Mesenchymal stem cell (in vitro differentiated cells and primary cell): ENCODE data around the gene CHMP1A.

ENCODE experiments used
- DNase-seq: peaks from one replicate; pipeline ENCODE4 v3.0.0-alpha.2; 2013
- H2AFZ ChIP-seq: one replicate; pipeline ENCODE4 v1.6.1; 2013; ENCODE audit warnings: low read depth, mild to moderate bottlenecking, control low read depth, inconsistent platforms, low read length, moderate library complexity
- H2AK5ac ChIP-seq: 2 replicates; pipeline ENCODE4 v1.6.1; 2013; ENCODE audit warnings: low read length, moderate library complexity, mild to moderate bottlenecking, inconsistent platforms; ENCODE audit not compliant: severe bottlenecking
- H2BK120ac ChIP-seq: one replicate; pipeline ENCODE4 v1.6.1; 2013; ENCODE audit warnings: low read depth, mild to moderate bottlenecking, inconsistent platforms, low read length, moderate library complexity
- H2BK12ac ChIP-seq, 2 experiments: one replicate each; pipeline ENCODE4 v1.6.1; 2013; ENCODE audit warnings: inconsistent platforms in 2 of 2, low read length in 2 of 2, mild to moderate bottlenecking in 2 of 2, moderate library complexity in 2 of 2, control low read depth in 1 of 2
- H2BK15ac ChIP-seq: one replicate; pipeline ENCODE4 v1.6.1; 2013; ENCODE audit warnings: mild to moderate bottlenecking, low read depth, inconsistent platforms; ENCODE audit not compliant: poor library complexity, severe bottlenecking
- H2BK5ac ChIP-seq: 2 replicates; pipeline ENCODE4 v1.6.1; 2013; ENCODE audit warnings: low read depth, mild to moderate bottlenecking, low read length, control low read depth, inconsistent platforms; ENCODE audit not compliant: poor library complexity, severe bottlenecking
- H3K14ac ChIP-seq, 2 experiments: one replicate each; pipeline ENCODE4 v1.6.1; 2013; ENCODE audit warnings: inconsistent platforms in 2 of 2, low read length in 2 of 2, control low read depth in 1 of 2, mild to moderate bottlenecking in 1 of 2, moderate library complexity in 1 of 2
- H3K18ac ChIP-seq, 2 experiments: one replicate each; pipeline ENCODE4 v1.6.1; 2013; ENCODE audit warnings: inconsistent platforms in 2 of 2, low read length in 2 of 2, control low read depth in 1 of 2, low read depth in 1 of 2, mild to moderate bottlenecking in 1 of 2
- H3K23ac ChIP-seq, 2 experiments: one replicate each; pipeline ENCODE4 v1.6.1; 2013; ENCODE audit warnings: inconsistent platforms in 2 of 2, low read length in 2 of 2, mild to moderate bottlenecking in 2 of 2, moderate library complexity in 2 of 2, control low read depth in 1 of 2
- H3K27ac ChIP-seq: 2 replicates; pipeline ENCODE4 v1.5.1; 2013; ENCODE audit warnings: mild to moderate bottlenecking, moderate library complexity, low read length, control low read depth, inconsistent platforms; ENCODE audit not compliant: poor library complexity, severe bottlenecking
- H3K27me3 ChIP-seq, 2 experiments: 2 replicates each; pipeline versions ENCODE4 v1.6.1 to v1.7.0; 2013; ENCODE audit warnings: low read length in 2 of 2, mild to moderate bottlenecking in 2 of 2, moderate library complexity in 2 of 2, control low read depth in 1 of 2, inconsistent platforms in 1 of 2; ENCODE audit not compliant: control insufficient read depth in 1 of 2, insufficient read depth in 1 of 2
- H3K36me3 ChIP-seq, 2 experiments: 2 replicates each; pipeline versions ENCODE4 v1.6.1 to v1.7.0; 2013; ENCODE audit warnings: low read length in 2 of 2, control low read depth in 1 of 2, inconsistent platforms in 1 of 2, low read depth in 1 of 2, mild to moderate bottlenecking in 1 of 2; ENCODE audit not compliant: insufficient read depth in 2 of 2, control insufficient read depth in 1 of 2
- H3K4ac ChIP-seq, 2 experiments: one replicate each; pipeline ENCODE4 v1.6.1; 2013; ENCODE audit warnings: inconsistent platforms in 2 of 2, low read length in 2 of 2, mild to moderate bottlenecking in 2 of 2, moderate library complexity in 2 of 2, control low read depth in 1 of 2, low read depth in 1 of 2
- H3K4me1 ChIP-seq: 2 replicates; pipeline ENCODE4 v1.6.1; 2013; ENCODE audit warnings: low read depth, low read length, control low read depth; ENCODE audit not compliant: control insufficient read depth, insufficient read depth
- H3K4me2 ChIP-seq: 2 replicates; pipeline ENCODE4 v1.6.1; 2013; ENCODE audit warnings: low read length, mild to moderate bottlenecking, inconsistent platforms; ENCODE audit not compliant: poor library complexity, severe bottlenecking
- H3K4me3 ChIP-seq, 2 experiments: 2 replicates each; pipeline versions ENCODE4 v1.5.1 to v1.7.0; 2013; ENCODE audit warnings: low read length in 2 of 2, mild to moderate bottlenecking in 2 of 2, control low read depth in 1 of 2, low read depth in 1 of 2; ENCODE audit not compliant: insufficient read depth in 1 of 2
- H3K79me1 ChIP-seq: replicated peaks from 2 replicates; pipeline ENCODE4 v1.6.1; 2013; ENCODE audit warnings: mild to moderate bottlenecking, control low read depth, low read length, inconsistent platforms; ENCODE audit not compliant: poor library complexity, severe bottlenecking
- H3K9ac ChIP-seq: 2 replicates; pipeline ENCODE4 v1.7.0; 2013; ENCODE audit warnings: mild to moderate bottlenecking, low read length, moderate library complexity
- H3K9me3 ChIP-seq: 2 replicates; pipeline ENCODE4 v1.7.0; 2013; ENCODE audit warnings: mild to moderate bottlenecking, low read length; ENCODE audit not compliant: control insufficient read depth
- H4K8ac ChIP-seq: one replicate; pipeline ENCODE4 v1.6.1; 2013; ENCODE audit warnings: inconsistent platforms, mild to moderate bottlenecking, low read length, moderate library complexity
- H4K91ac ChIP-seq: one replicate; pipeline ENCODE4 v1.6.1; 2013; ENCODE audit warnings: mild to moderate bottlenecking, low read length, inconsistent platforms
- WGBS: methylation state at CpG from one replicate; pipeline ENCODE4 v1.1.7; 2013; ENCODE audit warnings: mixed read lengths; 5-methylcytosine and 5-hydroxymethylcytosine counted together

CHMP1A gene

GRCh38 chr16:89646270-89646669, 11.2 kb downstream of the CHMP1A start:
- no peak overlapping the region for H3K14ac ChIP-seq
- H3K36me3 ChIP-seq: peaks cover 35 to 70% of the 10 kb centered on the region in 2 experiments
- no peak overlapping the region for H2BK12ac ChIP-seq
- H4K8ac ChIP-seq: no peak overlapping the region
- H3K4me2 ChIP-seq: no peak overlapping the region
- H3K27ac ChIP-seq: no peak overlapping the region
- no peak overlapping the region for H2BK120ac ChIP-seq
- H3K23ac ChIP-seq: no peak overlapping the region
- DNase-seq: no peak
- H4K91ac ChIP-seq: no peak overlapping the region
- H2AFZ ChIP-seq: no peak overlapping the region
- no peak overlapping the region for H2AK5ac ChIP-seq
- no peak overlapping the region for H3K4ac ChIP-seq
- peaks cover 4% of the 10 kb centered on the region for H3K4me1 ChIP-seq
- H3K27me3 ChIP-seq: peaks cover 0 to 2% of the 10 kb centered on the region in 2 experiments
- H2BK15ac ChIP-seq: no peak overlapping the region
- no peak overlapping the region for H3K4me3 ChIP-seq
- H3K79me1 ChIP-seq: peaks cover 12% of the 10 kb centered on the region
- no peak overlapping the region for H3K9ac ChIP-seq
- H3K18ac ChIP-seq: no peak overlapping the region
- no peaks in the 10 kb centered on the region for H3K9me3 ChIP-seq
- no peak overlapping the region for H2BK5ac ChIP-seq
- 98% methylated on average over 22 of the region's 22 CpGs for WGBS

DNA sequence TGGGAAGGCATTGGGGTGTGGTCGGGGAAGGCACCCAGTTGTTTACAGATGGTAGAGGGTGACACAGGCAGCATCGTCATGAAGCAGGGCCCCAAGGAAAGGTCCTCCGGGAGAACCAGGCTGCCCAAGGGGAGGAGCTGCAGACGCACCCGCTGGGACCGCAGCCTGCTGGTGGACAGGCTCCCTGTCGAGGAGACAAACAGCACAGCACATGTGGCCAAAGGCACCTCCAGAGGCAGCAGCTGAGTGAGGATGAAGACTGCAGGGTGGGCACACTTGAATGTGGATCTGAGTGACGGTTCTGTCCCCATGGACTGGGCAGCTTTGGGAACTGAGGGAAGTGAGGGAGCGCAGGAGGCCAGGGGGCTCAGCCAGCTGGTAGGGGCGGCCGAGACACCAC, 12.4 kb downstream of the CHMP1A start:
- Histone ChIP-seq H3K79me1 (peaks cover 12% of the 10 kb centered on the region), H4K8ac (no peak overlapping the region), H3K4me3 (no peak overlapping the region), H4K91ac (no peak overlapping the region), H2BK15ac (no peak overlapping the region), H2BK5ac (no peak overlapping the region), H2BK120ac (no peak overlapping the region), H3K9ac (no peak overlapping the region), H3K4me2 (no peak overlapping the region), H3K9me3 (no peaks in the 10 kb centered on the region), H2AK5ac (no peak overlapping the region), H2BK12ac (no peak overlapping the region), H2AFZ (no peak overlapping the region), H3K18ac (no peak overlapping the region), H3K14ac (no peak overlapping the region), H3K4me1 (peaks cover 4% of the 10 kb centered on the region), H3K27me3 (peaks cover 0 to 2% of the 10 kb centered on the region in 2 experiments), H3K27ac (no peak overlapping the region), H3K4ac (no peak overlapping the region), H3K23ac (no peak overlapping the region), H3K36me3 (peaks cover 34 to 59% of the 10 kb centered on the region in 2 experiments)
- DNase-seq: no peak
- 95% methylated on average over 11 of the region's 11 CpGs for WGBS

DNA sequence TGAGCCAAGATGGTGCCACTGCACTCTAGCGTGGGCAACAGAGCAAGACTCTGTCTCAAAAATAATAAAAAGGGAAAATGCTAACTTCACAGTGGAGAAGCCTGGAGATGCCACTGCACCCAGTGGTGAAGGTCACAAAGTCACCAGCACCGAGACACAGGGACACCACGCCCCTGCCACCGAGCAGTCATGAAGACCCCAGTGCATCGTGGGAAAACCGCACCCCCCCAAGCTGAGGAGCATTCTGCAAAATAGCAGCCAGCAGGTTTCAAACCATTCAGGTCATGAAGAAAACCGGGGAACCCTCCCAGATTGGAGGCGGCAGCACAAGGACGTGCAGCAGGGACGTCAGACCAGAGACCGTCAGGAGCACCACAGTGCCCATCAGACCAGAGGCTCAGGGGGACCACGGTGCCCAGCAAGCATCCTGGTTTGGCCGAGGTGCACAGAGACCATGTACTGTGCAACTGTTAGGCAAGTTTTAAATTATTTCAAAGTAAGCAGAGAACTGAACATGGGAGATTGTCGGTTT, 13.7 kb downstream of the CHMP1A start:
- no peak overlapping the region for H2AFZ ChIP-seq
- no peak for DNase-seq
- no peak overlapping the region for H3K27ac ChIP-seq
- H2BK120ac ChIP-seq: no peak overlapping the region
- no peak overlapping the region for H2BK15ac ChIP-seq
- H3K18ac ChIP-seq: no peak overlapping the region
- 88% methylated on average over 14 of the region's 14 CpGs for WGBS
- no peak overlapping the region for H2BK5ac ChIP-seq
- no peak overlapping the region for H2AK5ac ChIP-seq
- no peak overlapping the region for H3K4me2 ChIP-seq
- H3K36me3 ChIP-seq: peaks cover 30 to 47% of the 10 kb centered on the region in 2 experiments
- no peak overlapping the region for H2BK12ac ChIP-seq
- H3K4ac ChIP-seq: no peak overlapping the region
- H4K91ac ChIP-seq: no peak overlapping the region
- no peak overlapping the region for H4K8ac ChIP-seq
- H3K4me1 ChIP-seq: peaks cover 4% of the 10 kb centered on the region
- no peak overlapping the region for H3K23ac ChIP-seq
- peaks cover 12% of the 10 kb centered on the region for H3K79me1 ChIP-seq
- H3K14ac ChIP-seq: no peak overlapping the region
- no peak overlapping the region for H3K9ac ChIP-seq
- no peak overlapping the region for H3K4me3 ChIP-seq
- no peaks in the 10 kb centered on the region for H3K9me3 ChIP-seq
- peaks cover 0 to 2% of the 10 kb centered on the region in 2 experiments for H3K27me3 ChIP-seq

GRCh38 chr16:89642574-89642973, 14.9 kb downstream of the CHMP1A start:
- H3K14ac ChIP-seq: no peak overlapping the region
- H3K9me3 ChIP-seq: no peaks in the 10 kb centered on the region
- no peak overlapping the region for H3K4me2 ChIP-seq
- H3K36me3 ChIP-seq: peaks cover 26 to 40% of the 10 kb centered on the region in 2 experiments
- 94% methylated on average over 10 of the region's 13 CpGs for WGBS
- no peak overlapping the region for H3K9ac ChIP-seq
- H2BK120ac ChIP-seq: no peak overlapping the region
- no peak overlapping the region for H4K91ac ChIP-seq
- H2BK15ac ChIP-seq: no peak overlapping the region
- no peak overlapping the region for H2BK5ac ChIP-seq
- DNase-seq: no peak
- peaks cover 4% of the 10 kb centered on the region for H3K4me1 ChIP-seq
- peaks cover 12% of the 10 kb centered on the region for H3K79me1 ChIP-seq
- H3K23ac ChIP-seq: no peak overlapping the region
- peaks cover 0 to 8% of the 10 kb centered on the region in 2 experiments for H3K27me3 ChIP-seq
- no peak overlapping the region for H3K18ac ChIP-seq
- H3K4ac ChIP-seq: no peak overlapping the region
- no peak overlapping the region for H3K27ac ChIP-seq
- H2BK12ac ChIP-seq: no peak overlapping the region
- no peak overlapping the region for H2AK5ac ChIP-seq
- no peak overlapping the region for H2AFZ ChIP-seq
- no peak overlapping the region for H3K4me3 ChIP-seq
- no peak overlapping the region for H4K8ac ChIP-seq
